CD1c-positive myeloid dendritic cell (primary cell): ENCODE results near the gene NTS.

Experiments
- DNase-seq: peaks from one replicate; pipeline ENCODE4 v3.0.0-alpha.2; 2016; ENCODE audit errors: extremely low spot score

Gene NTS

GRCh38 chr12:85874031-85874461, at the start of gene NTS:
TSS of gene NTS (plus strand) at chr12:85874295. CDS start at chr12:85874404, 109 bp downstream.
- peak; percentile 2 for DNase-seq

GRCh38 chr12:85825746-85826145, 48.3 kb upstream of the NTS start:
- no peak for DNase-seq

- no peak for DNase-seq
These were observed 45.5 kb upstream of the NTS start for GRCh38 chr12:85828576-85828975.

- DNase-seq: no peak
These were observed 44.7 kb upstream of the NTS start for GRCh38 chr12:85829391-85829790.

GRCh38 chr12:85831327-85831990, 42.6 kb upstream of the NTS start:
- DNase-seq: no peak

GRCh38 chr12:85833579-85833978, 40.5 kb upstream of the NTS start:
- no peak for DNase-seq

GRCh38 chr12:85834378-85834777, 39.7 kb upstream of the NTS start:
- DNase-seq: no peak

GRCh38 chr12:85835426-85836196, 38.5 kb upstream of the NTS start:
- DNase-seq: no peak

GRCh38 chr12:85836197-85837090, 37.7 kb upstream of the NTS start, which contains the start of gene RASSF9:
TSS of gene RASSF9 (minus strand) at chr12:85836409. CDS start at chr12:85836201, 208 bp downstream.
- DNase-seq: no peak

GRCh38 chr12:85843606-85844310, 30.3 kb upstream of the NTS start:
- DNase-seq: no peak

- DNase-seq: no peak
These were observed 24.8 kb upstream of the NTS start for GRCh38 chr12:85849344-85849743.

GRCh38 chr12:85855305-85855704, 18.8 kb upstream of the NTS start:
- no peak for DNase-seq

GRCh38 chr12:85856966-85857365, 17.1 kb upstream of the NTS start:
- no peak for DNase-seq

- no peak for DNase-seq
These were observed 8.2 kb upstream of the NTS start for GRCh38 chr12:85865890-85866289.

GRCh38 chr12:85866986-85867776, 6.9 kb upstream of the NTS start:
- DNase-seq: peak; percentile 54

GRCh38 chr12:85872497-85873091, 1.5 kb upstream of the NTS start:
- DNase-seq: peak; percentile 57

GRCh38 chr12:85877459-85877858, 3.4 kb downstream of the NTS start:
- no peak for DNase-seq

GRCh38 chr12:85883763-85884162, 9.7 kb downstream of the NTS start:
- DNase-seq: no peak

GRCh38 chr12:85894653-85895052, 20.6 kb downstream of the NTS start:
- DNase-seq: no peak

GRCh38 chr12:85920324-85920947, 46.3 kb downstream of the NTS start:
- peak; percentile 43 for DNase-seq
